K562 (cell line): Measurements from ENCODE around the gene CHCHD6.

Experiments used
- FOXA3 ChIP-seq, 2 experiments: fragments of 450-650 bp in 1 of 2; sonication (generic) in 1 of 2; formaldehyde crosslinking; IDR thresholded peaks in 1 of 2; conservative IDR thresholded peaks in 1 of 2; 2 replicates each; pipeline versions ENCODE4 v1.4.0 to v1.8.0; 2020 to 2022; ENCODE audit warnings: mild to moderate bottlenecking in 2 of 2, missing genetic modification reagents in 1 of 2
- MIER1 ChIP-seq: fragments of 450-650 bp; IDR thresholded peaks from 2 replicates; pipeline ENCODE4 v1.6.1; 2016; ENCODE audit warnings: antibody characterized with exemption, mild to moderate bottlenecking, low read depth
- POLR2A ChIP-seq: fragments of 450-650 bp; conservative IDR thresholded peaks from 2 replicates; pipeline ENCODE4 v1.6.1; 2016
- PURB ChIP-seq: sonication (generic); formaldehyde crosslinking; IDR thresholded peaks from 2 replicates; pipeline ENCODE4 v1.9.0; 2021; ENCODE audit warnings: low read depth, mild to moderate bottlenecking, missing genetic modification reagents
- REST ChIP-seq, 2 experiments: fragments of 450-650 bp; formaldehyde crosslinking in 1 of 2; IDR thresholded peaks; 2 replicates each; pipeline versions ENCODE4 v1.4.0 to v1.6.1; 2014 to 2020; ENCODE audit warnings: mild to moderate bottlenecking in 2 of 2, borderline replicate concordance in 1 of 2, low read depth in 1 of 2

GRCh38 chr3:126792998-126793397 lies 89.0 kb downstream of the CHCHD6 start:
- no peak for TF ChIP-seq POLR2A
- no peak for TF ChIP-seq PURB
- TF ChIP-seq MIER1, result no peak
- no peak for TF ChIP-seq FOXA3 (CRISPR knock-in tag; conservative IDR thresholded peaks at IDR 0.05 in 1 of 2, IDR thresholded peaks at IDR 0.05 in 1 of 2)
- no peak for TF ChIP-seq REST (IDR thresholded peaks at IDR 0.05; ENCODE audit: borderline replicate concordance)
- TF ChIP-seq REST (CRISPR knock-in tag; IDR thresholded peaks at IDR 0.05; ENCODE audit: low read depth), result no peak
